ENCODE data around the gene MED25.

DNA sequence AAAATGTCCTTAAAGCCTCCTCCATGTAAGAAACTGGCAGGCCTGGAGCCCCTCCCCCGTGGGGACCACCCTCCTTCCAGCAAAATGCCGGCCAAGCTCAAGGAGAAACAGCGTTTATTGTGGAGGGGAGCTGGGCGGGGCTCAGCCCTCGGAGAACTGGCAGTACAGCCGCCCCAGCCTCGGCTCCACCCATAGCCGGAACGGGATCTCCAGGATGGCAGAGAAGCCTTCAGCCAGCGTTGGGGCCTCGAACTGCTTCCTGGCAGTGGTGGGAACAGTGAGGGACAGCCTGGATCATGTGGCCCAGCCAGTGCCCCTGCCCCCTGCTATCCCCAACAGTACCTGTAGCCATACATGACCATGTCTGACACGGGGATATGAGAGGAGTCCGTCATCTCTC is 43.0 kb downstream of the MED25 start:
- TF ChIP-seq, protein P1, sequence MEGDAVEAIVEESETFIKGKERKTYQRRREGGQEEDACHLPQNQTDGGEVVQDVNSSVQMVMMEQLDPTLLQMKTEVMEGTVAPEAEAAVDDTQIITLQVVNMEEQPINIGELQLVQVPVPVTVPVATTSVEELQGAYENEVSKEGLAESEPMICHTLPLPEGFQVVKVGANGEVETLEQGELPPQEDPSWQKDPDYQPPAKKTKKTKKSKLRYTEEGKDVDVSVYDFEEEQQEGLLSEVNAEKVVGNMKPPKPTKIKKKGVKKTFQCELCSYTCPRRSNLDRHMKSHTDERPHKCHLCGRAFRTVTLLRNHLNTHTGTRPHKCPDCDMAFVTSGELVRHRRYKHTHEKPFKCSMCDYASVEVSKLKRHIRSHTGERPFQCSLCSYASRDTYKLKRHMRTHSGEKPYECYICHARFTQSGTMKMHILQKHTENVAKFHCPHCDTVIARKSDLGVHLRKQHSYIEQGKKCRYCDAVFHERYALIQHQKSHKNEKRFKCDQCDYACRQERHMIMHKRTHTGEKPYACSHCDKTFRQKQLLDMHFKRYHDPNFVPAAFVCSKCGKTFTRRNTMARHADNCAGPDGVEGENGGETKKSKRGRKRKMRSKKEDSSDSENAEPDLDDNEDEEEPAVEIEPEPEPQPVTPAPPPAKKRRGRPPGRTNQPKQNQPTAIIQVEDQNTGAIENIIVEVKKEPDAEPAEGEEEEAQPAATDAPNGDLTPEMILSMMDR (IDR thresholded peaks at IDR 0.05; ENCODE audit: insufficient read depth, low read length, poor library complexity, severe bottlenecking): no peak
- TF ChIP-seq EZH2phosphoT487 (conservative IDR thresholded peaks at IDR 0.05; ENCODE audit: low read length): no peak
